Endothelial cell of umbilical vein (primary cell): Measurements from ENCODE around the gene POLR2B. TPM values are rescaled to one million over a fixed set of nuclear protein-coding genes. Genes with fewer than 3 reads are reported as not detected.

Experiments used
- BruUV-seq: library from RNA; stranded (reverse); fragments of 400-500 nt; replicated peaks from 2 replicates; lab custom pipeline; 2021; lab: Mats Ljungman, UMichigan
- CTCF ChIA-PET: fragments of 300-600, 350-600 bp; sonication (Branson Sonifier 250); formaldehyde crosslinking; loops from one replicate; lab custom pipeline; 2021; ENCODE audit warnings: antibody characterized with exemption, inconsistent platforms; lab: Charles Lee
- POLR2A ChIA-PET: fragments of 300-600, 350-600 bp; sonication (Branson Sonifier 250); formaldehyde crosslinking; loops from one replicate; lab custom pipeline; 2021; ENCODE audit warnings: antibody characterized with exemption, inconsistent platforms; lab: Charles Lee
- DNase-seq: peaks from one replicate; pipeline ENCODE4 v3.0.0-alpha.2; 2011; ENCODE audit warnings: low read depth, low spot score
- FAIRE-seq: peaks from 2 replicates; lab custom pipeline; 2011; peaks lifted over from hg19 to GRCh38; lab: Jason Lieb, UNC
- H2AFZ ChIP-seq: 2 replicates; pipeline ENCODE4 v1.6.0; 2012; ENCODE audit warnings: low read depth, low read length, control low read depth, inconsistent platforms
- H3K27ac ChIP-seq: 2 replicates; pipeline ENCODE4 v1.5.1; 2011; ENCODE audit warnings: low read depth, mild to moderate bottlenecking, control low read depth, low read length, moderate library complexity; ENCODE audit not compliant: insufficient read depth
- H3K27me3 ChIP-seq, 2 experiments: 2 replicates each; pipeline versions ENCODE4 v1.6.0 to v1.6.1; 2011; ENCODE audit warnings: low read length in 2 of 2, mixed read lengths in 1 of 2; ENCODE audit not compliant: control insufficient read depth in 2 of 2, insufficient read depth in 2 of 2
- H3K36me3 ChIP-seq, 2 experiments: 2 replicates in 1 of 2; 3 replicates in 1 of 2; pipeline ENCODE4 v1.5.1; 2011; ENCODE audit warnings: low read length in 2 of 2, mild to moderate bottlenecking in 1 of 2, moderate library complexity in 1 of 2; ENCODE audit not compliant: control insufficient read depth in 2 of 2, insufficient read depth in 2 of 2; ENCODE audit errors: extremely low read depth in 1 of 2
- H3K4me1 ChIP-seq: 3 replicates; pipeline ENCODE4 v1.5.1; 2011; ENCODE audit warnings: mild to moderate bottlenecking, low read length; ENCODE audit not compliant: control insufficient read depth, insufficient read depth; ENCODE audit errors: extremely low read depth
- H3K4me2 ChIP-seq: 2 replicates; pipeline ENCODE4 v1.6.1; 2011; ENCODE audit warnings: low read length, control low read depth, mixed read lengths; ENCODE audit not compliant: insufficient read depth
- H3K4me3 ChIP-seq, 3 experiments: fragments of 200-600 bp in 1 of 3; sonication (generic), shearing (Covaris generic) in 1 of 3; replicated peaks in 1 of 3; 2 replicates each; pipeline ENCODE4 v1.5.1; 2011 to 2016; ENCODE audit warnings: control low read depth in 3 of 3, low read length in 3 of 3, mild to moderate bottlenecking in 2 of 3, inconsistent platforms in 1 of 3, low read depth in 1 of 3, moderate library complexity in 1 of 3; ENCODE audit not compliant: insufficient read depth in 1 of 3
- H3K79me2 ChIP-seq: 2 replicates; pipeline ENCODE4 v1.6.0; 2012; ENCODE audit warnings: low read length, inconsistent platforms; ENCODE audit not compliant: control insufficient read depth, insufficient read depth
- H3K9ac ChIP-seq: replicated peaks from 2 replicates; pipeline ENCODE3; 2011; ENCODE audit warnings: low read length, control low read depth; ENCODE audit not compliant: insufficient read depth; ENCODE audit errors: extremely low read depth
- H3K9me1 ChIP-seq: replicated peaks from 3 replicates; pipeline ENCODE4 v1.6.0; 2011; ENCODE audit warnings: mild to moderate bottlenecking, low read length; ENCODE audit not compliant: control insufficient read depth, insufficient read depth; ENCODE audit errors: extremely low read depth
- H3K9me3 ChIP-seq: replicated peaks from 2 replicates; pipeline ENCODE4 v1.5.1; 2012; ENCODE audit warnings: low read length, inconsistent platforms; ENCODE audit not compliant: control insufficient read depth, insufficient read depth
- H4K20me1 ChIP-seq: replicated peaks from 2 replicates; pipeline ENCODE3; 2011; ENCODE audit warnings: mild to moderate bottlenecking, low read length; ENCODE audit not compliant: control insufficient read depth, insufficient read depth; ENCODE audit errors: extremely low read depth
- CTCF ChIP-seq, 2 donors: IDR thresholded peaks; 1 replicate in 1 of 2; 2 replicates in 1 of 2; pipeline ENCODE4 v1.5.1; 2011; ENCODE audit warnings: low read length in 2 of 2, mild to moderate bottlenecking in 2 of 2, moderate library complexity in 2 of 2, control low read depth in 1 of 2, inconsistent platforms in 1 of 2, low read depth in 1 of 2; ENCODE audit not compliant: insufficient read depth in 1 of 2; ENCODE audit errors: extremely low read depth in 1 of 2
- POLR2A ChIP-seq: IDR thresholded peaks from 2 replicates; pipeline ENCODE4 v1.6.1; 2012; ENCODE audit warnings: low read depth, mild to moderate bottlenecking, control low read depth, low read length
- POLR2AphosphoS5 ChIP-seq: IDR thresholded peaks from 2 replicates; pipeline ENCODE4 v1.6.1; 2012; ENCODE audit warnings: low read depth, mild to moderate bottlenecking, control low read depth, low read length, moderate library complexity; ENCODE audit not compliant: insufficient read depth
- dilution Hi-C: fragments of 300-500 bp; cut with MboI; formaldehyde crosslinking; loops from one replicate; pipeline ENCODE4 v1.15.0; 2019; ENCODE audit warnings: low sequenced_read_pairs; ENCODE audit not compliant: extremely low pct_ligation_motif_present
- intact Hi-C: fragments of 100-400 bp; cut with micrococcal nuclease; formaldehyde crosslinking; loops from one replicate; pipeline ENCODE4 v1.10.0; 2022
- polyA plus RNA-seq, 4 experiments: library from polyadenylated mRNA; depleted of rRNA in 3 of 4; stranded (reverse) in 3 of 4; unstranded in 1 of 4; fragments of >200 nt; gene quantifications; 2 replicates each; pipeline versions ENCODE4 v1.2.1 to v1.2.3, GENCODE V29; 2011 to 2012; ENCODE audit warnings: missing spikeins in 1 of 4
- total RNA-seq: library from RNA; stranded (reverse); gene quantifications from 2 replicates; pipeline ENCODE4 v1.2.3, GENCODE V29; 2021
- TF ChIP-seq, protein P1 (sequence below): IDR thresholded peaks from 2 replicates; pipeline ENCODE4 v1.6.1; 2011; ENCODE audit not compliant: insufficient read depth, insufficient read length

The POLR2B gene
- total and polyA plus RNA-seq, 2 donors (not counting 3 experiments of a cell fraction or from before 2014, with no cell fraction given), result 75.5 to 148 TPM

DNA sequence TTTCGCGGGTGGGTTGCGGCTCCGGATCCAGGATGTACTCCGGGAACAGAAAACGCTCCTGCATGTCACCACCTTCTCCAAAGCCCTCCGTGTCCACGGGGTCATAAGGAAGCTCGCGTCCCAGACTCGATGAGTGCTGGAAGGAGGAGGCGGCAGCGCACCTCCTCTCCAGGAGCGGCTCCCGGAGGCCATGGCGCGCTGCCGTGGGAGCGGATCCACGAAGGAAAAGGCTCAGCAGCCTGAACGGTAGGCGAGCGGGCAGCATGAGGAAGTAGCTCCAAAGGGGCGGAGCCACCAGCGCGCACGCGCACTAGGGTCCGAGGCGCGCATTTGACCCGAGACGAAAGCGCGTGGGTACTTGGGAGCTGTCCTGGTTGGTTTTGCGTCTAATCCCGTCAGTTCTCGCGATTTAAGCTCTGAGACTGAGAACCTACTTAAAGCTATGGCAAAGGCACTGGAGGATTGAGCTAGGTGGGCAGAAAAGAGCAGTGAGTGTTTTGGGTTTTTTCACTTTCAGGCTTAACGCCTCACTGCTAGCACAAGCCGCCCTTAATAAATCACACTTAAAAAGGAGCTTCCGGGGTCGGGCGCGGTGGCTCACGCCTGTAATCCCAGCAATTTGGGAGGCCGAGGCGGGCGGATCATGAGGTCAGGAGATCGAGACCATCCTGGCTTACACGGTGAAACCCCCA, 1.2 kb upstream of the POLR2B start, which contains the start of gene NOA1:
Gene NOA1 (minus strand): TSS at position 286 of the 692 bp plus-strand sequence. CDS start 21 bp downstream, at position 265.
- DNase-seq, result peak; percentile 100
- peak within 1 kb of the TSS; percentile 84 for H3K9ac ChIP-seq
- intact Hi-C loops (loop anchor here (1.0 to 2.0 kb wide), 3 partner anchors 19 to 103 kb away; no protein-coding TSS in a partner anchor), dilution Hi-C loops (no loop called here)
- TF ChIP-seq CTCF (IDR thresholded peaks at IDR 0.05; ENCODE audit: extremely low read depth in 1 of 2, insufficient read depth in 1 of 2, low read depth in 1 of 2, low read length in 2 of 2), result no peak
- TF ChIP-seq, protein P1, sequence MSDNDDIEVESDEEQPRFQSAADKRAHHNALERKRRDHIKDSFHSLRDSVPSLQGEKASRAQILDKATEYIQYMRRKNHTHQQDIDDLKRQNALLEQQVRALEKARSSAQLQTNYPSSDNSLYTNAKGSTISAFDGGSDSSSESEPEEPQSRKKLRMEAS, result peak; percentile 67
- peak; percentile 63 for TF ChIP-seq POLR2AphosphoS5
- TF ChIP-seq POLR2A, result peak; percentile 76
- peaks cover 30% of the 10 kb centered on the region for H3K4me1 ChIP-seq
- peaks cover 4 to 9% of the 10 kb centered on the region in 2 experiments for H3K36me3 ChIP-seq
- peaks cover 60% of the 10 kb centered on the region for H3K79me2 ChIP-seq
- H3K9me3 ChIP-seq, result no peaks in the 10 kb centered on the region
- no peaks in the 10 kb centered on the region for H3K9me1 ChIP-seq
- peak within 1 kb of the TSS; percentile 100 for H3K27ac ChIP-seq
- BruUV-seq, result no TSS peak
- CTCF ChIA-PET, result interaction anchor here (1.2 to 2.2 kb wide), 5 partner anchors 11 to 186 kb away, joined by 3 to 17 read pairs (median 5); partner anchors contain the start of gene REST
- H3K4me3 ChIP-seq, result peak within 1 kb of the TSS; percentile 80 to 93 (median 88)
- peak within 1 kb of the TSS; percentile 90 for H2AFZ ChIP-seq
- H3K4me2 ChIP-seq, result peak within 1 kb of the TSS; percentile 95
- no peaks in the 10 kb centered on the region for H4K20me1 ChIP-seq
- H3K27me3 ChIP-seq, result no peaks in the 10 kb centered on the region
- POLR2A ChIA-PET, result interaction anchor here (0.7 to 1.6 kb wide), 5 partner anchors 17 to 131 kb away, joined by 3 to 5 read pairs (median 3); no protein-coding TSS in a partner anchor
- FAIRE-seq, result peak; percentile 94
